Dedifferentiated amniotic fluid mesenchymal stem cell (primary cell): Measurements from ENCODE around the gene OGFOD3.

Source experiments
- DNase-seq: peaks from one replicate; pipeline ENCODE4 v3.0.0-alpha.2; 2016; ENCODE audit errors: extremely low spot score

OGFOD3 gene

DNA sequence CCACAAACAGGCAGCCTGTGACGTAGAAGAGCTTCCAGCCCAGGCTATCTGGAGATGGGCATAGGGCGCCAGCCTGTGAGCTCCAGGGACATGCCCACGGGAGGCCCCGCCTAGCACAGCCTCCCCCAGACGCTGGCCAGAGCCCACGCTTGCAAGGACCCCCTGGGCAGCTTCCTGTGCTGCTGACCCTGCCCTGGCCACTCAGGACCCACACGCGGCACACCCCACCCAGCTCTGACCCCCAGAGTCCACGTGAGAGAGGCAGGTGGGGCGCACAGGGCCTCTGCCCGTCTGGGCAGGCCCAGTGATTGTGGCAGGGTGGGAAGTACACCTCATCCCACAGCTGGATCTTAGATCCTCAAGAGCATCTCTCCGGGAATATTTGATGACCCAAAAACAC is 28.3 kb upstream of the OGFOD3 start:
- no peak for DNase-seq

DNA sequence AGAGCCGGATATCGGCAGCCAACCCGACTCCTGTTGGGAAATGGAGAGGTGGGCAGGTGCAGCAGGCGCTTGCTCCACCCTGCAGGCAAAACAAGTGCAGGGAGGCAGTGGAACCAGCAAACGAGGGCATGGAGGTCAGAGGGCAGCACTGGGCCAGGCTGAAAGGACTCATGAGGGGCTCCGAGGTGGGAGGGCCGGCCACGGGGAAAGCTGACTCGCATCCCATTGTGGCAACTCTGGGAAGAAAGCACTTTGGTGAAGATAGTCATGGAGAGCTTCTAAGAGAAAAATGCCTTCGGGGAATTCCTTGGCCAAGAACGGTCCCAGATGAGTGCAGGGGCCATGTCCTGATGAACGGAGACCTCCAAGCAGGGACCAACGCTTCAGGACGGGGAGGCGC is 27.7 kb upstream of the OGFOD3 start:
- DNase-seq: no peak

DNA sequence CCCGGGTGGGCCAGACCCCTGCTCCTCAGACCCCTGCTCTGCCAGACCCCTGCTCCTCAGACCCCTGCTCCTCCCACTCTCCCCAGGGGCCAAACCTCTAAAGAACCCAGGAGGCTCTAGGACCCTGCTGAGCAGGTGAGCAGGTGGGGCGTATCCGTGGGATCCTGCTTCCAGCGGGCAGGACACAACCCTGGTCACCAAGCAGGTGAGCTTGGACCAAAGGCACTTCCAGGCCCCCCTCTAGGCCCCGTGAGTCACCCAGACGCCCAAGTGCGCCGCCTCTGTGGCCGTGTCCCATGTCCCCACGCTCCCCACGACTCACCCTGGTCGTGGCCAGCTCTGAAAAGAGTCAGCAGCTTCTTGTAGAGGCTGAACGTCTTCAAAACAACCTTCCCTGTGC is 27.2 kb upstream of the OGFOD3 start:
- DNase-seq: no peak

DNA sequence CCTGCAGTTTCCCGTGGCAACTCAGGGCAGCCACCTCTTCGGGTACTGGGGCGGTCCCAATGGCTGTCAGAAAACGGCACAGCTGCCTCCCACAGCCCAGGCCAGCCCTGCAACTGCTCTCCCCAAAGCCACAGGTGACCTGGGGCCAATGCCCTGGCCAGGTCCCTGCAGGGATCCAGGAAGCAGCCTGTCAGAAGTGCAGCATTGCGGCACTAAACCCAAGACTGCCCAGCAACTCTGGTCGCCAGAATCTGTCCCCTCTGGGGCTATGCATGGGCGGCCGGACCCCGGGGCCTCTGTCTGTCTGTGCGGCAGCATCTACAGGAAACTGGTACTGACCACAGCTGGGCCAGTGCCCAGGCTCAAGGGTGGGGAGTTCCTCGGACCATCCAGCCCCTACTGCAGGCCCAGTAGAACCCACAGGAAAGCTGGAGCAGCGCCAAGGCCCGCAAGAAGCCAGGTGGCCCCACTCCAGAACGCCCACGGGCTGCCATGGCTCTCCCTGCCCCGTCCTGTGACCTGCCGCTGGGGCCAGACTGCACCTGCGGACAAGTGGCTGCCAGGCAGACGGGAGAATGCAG is 26.6 kb upstream of the OGFOD3 start:
- DNase-seq: no peak

DNA sequence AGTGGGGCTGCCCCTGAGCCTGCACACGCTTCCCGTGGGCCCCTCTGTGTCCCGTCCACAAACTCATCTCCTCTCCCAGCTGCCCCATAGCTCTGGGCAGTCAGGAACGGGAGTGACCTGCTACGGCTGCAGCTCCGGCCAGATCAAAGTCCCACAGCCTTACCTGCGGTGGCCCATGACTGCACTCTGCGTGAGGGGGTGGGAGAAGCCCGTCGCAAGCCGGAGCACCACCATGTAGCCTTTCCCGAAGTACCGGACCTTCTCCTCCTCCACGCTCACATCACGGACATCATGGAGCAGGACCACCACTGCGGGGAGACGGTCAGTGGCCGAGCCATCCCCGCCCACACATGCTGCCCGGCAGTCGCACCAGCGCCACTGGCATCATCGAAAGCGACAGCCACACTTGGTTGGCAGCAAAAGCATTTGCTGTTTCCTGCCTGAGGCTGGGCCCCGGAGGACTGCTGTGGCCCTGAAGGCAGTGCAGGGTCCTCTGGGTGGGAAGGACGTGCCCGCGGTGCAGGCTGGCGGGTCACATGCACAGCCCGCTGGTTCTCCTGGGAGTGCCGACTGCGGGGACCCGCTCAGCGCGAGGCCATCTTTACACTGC is 26.0 kb upstream of the OGFOD3 start:
- DNase-seq: no peak

DNA sequence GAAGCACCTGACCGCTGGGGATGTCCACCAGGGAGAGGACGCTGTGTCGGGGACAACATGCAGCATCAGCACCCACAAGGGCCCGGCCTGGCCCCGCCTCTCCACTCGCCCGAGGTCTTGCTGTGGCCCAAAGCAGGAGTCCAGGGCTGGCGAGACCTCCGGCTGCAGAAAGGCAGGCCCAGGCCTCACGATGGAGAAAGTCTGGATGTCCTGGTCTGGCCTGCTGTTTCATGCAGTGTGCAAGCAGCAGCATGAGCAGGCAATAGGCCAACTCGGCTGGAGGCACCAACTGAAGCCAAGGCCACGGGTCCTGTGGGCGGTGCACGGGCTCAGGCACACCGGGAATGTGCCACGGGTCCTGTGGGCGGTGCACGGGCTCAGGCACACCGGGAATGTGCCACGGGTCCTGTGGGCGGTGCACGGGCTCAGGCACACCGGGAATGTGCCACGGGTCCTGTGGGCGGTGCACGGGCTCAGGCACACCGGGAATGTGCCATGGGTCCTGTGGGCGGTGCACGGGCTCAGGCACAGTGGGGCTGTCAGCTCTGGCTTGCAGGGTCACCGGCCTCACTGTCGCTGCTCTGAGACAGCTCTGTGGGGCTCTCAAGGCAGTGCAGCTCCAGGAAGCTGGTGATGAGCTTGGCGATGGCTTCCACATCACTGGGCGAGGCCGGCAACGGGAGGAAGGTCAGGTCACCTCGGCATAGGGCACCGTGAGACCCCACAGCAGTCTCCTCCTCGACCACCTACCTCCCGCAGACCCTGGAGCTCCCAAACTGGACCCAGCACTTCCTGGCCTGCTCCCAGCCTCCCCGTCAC is 25.3 kb upstream of the OGFOD3 start:
- DNase-seq: no peak

DNA sequence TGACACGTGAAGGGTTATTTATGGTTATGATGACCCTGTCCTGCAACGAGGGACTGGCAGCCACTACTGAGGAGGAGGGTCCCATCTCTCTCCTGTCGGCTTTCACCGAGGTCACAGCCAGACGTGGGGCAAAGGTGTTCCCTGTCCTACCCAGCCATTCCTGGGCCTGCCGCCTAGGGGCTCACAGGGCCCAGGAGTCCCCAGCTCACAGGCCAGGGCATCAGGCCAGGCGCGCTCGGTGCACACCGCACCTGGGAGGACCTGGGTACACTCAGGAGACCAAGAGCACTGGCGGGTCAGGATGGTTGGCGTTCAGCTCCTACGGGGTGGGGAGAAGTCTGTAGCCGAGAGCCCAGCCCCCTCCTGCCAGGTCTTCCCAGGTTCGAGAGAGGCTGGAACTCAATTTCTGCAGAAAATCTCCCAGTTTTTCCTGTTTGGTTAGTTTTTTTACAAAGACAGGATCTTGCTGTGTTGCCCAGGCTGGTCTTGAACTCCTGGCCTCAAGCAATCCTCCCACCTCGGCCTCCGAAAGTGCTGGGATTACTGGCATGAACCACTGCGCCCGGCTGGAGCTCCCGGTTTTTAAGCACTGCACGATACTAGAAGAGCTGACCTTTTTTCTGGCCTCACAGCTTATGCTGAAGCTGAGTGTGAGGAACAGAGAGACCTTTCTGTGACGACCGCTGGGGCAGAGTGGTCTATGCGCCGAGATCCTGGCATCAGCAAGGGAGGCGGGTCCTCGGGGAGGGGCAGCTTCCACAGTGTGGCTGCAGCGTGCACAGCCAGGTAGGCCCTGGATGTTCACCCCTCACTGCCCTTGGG is 24.5 kb upstream of the OGFOD3 start:
- DNase-seq: no peak

DNA sequence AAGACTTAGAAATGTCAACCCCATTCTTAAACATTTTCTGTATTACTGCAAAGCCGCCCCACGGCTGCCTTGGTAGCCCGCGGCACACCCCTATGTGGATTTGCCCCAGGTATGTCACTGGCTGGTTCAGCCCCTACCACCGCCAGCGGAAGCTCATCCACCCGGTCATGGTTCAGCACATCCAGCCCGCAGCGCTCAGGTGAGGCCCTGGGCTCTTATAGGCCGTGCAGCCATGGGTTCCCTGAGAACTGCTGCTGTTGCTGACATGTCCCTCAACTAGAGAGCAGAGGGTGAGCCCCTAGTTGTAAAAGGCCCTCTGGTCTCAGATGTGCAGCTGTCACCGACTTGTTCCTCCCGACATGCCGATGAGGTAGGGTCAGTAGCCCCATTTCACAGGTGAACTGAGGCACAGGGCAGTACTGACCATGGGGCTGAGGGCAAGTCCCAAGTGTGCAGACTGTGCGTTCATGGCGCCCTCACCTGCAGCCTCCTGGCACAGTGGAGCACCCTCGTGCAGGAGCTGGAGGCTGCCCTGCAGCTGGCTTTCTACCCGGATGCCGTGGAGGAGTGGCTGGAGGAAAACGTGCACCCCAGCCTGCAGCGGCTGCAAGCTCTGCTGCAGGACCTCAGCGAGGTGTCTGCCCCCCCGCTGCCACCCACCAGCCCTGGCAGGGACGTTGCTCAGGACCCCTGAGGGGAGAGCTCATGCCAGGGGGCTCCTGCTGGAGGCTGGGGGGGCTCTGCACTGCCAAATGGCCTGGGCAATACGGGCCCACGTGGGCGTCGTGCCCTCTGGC is 23.5 kb upstream of the OGFOD3 start:
- no peak for DNase-seq

DNA sequence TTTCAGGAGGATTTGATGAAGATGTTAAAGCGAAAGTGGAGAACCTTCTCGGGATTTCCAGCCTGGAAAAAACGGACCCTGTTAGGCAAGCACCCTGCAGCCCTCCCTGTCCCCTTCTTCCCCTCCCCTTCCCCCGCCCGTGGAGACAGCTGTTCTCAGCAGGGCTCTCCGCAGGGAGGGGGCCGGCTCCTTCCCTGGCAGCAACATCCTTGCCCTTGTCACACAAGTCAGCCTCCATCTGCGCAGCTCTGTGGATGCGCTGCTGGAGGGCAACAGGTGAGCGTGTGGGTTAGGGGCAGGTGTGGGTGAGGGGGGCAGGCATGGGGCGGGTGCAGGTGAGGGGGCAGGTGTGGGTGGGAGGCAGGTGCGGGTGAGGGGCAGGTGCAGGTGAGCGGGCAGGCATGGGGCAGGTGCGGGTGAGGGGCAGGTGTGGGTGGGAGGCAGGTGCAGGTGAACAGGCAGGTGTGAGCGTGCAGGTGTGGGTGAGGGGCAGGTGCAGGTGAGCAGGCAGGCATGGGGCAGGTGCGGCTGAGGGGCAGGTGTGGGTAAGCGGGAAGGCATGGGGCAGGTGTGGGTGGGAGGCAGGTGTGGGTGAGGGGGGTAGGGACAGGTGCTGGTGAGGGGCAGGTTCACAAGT is 22.7 kb upstream of the OGFOD3 start:
- DNase-seq: no peak

DNA sequence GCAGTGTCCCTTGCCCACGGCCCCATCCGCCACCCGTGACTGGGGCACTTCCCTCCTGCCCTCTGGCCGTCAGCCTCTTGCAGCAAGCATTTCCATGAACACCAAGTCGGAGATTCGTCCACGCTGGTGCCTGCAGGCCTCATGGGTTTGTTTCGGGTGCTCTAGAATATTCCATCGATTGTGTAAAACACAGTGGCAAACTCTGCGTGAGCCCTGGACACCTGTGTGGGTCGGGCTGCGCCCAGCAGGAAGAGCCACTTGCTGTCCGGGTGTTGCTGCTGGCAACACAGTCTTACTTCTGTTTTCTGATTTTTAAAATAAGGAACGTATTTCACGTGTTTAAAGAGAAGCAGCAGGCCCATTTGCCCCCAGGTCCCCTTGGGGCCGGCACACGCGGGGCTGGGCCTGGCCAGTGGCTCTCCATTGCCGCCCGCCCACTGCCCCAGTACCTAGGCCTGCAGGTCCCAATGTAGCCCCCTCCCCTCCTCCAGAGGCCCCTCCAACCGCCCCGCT is 22.1 kb upstream of the OGFOD3 start:
- no peak for DNase-seq

DNA sequence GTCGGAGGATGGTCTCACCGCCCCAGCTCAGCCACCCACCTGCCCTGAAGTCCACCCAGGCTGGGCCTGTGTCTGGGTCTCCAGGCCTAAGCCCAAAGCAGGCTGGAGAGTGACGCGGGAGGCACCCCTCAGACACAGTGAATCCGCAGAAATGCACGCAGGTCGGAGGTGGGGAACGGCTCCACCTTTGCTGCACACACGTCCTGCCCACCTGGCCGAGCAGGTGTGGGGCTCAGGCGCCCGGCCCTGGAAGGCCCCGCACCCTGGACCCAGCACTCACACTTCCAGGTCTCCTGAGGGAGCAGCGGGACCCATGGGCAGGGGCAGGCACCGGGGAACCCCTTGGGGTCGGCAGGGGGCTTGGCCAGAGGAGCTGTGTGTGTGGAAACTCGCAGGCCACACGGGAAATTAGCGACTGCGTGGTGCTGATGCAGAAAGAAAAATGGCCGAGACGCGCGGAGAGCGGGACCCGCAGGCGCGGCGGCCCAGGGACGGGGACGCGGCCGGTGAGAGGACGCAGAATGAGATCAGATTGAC is 21.5 kb upstream of the OGFOD3 start:
- no peak for DNase-seq

DNA sequence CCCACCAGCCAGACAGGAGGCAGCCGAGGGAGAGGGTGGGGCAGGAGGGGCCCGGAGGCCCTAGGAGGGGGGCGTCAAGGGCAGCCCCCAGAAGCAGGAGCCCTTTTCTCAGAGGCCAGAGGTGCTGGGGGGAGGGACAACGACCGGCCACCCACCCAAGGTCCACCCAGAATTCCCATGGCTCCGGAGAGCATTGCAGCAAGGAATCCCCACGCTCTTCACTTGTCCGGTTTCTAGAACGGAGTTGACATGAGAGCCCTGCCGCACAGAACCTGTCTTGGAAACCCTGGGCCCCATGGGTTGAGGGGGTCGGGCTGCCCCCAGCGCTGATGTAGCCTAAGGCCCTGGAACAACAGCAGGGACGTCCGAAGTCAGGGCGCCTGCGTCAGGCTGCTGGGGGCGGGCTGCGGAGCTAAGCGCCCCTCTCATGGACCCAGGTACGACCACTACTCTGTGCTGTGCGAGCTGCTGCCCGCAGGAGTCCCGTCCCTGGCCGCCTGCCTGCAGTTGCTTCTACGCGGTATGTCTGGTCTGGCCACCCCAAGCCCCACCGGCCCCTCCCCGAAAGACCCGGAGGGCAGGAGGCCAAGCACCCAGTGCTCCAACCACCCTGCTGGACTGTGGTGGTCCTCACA is 20.9 kb upstream of the OGFOD3 start:
- no peak for DNase-seq

DNA sequence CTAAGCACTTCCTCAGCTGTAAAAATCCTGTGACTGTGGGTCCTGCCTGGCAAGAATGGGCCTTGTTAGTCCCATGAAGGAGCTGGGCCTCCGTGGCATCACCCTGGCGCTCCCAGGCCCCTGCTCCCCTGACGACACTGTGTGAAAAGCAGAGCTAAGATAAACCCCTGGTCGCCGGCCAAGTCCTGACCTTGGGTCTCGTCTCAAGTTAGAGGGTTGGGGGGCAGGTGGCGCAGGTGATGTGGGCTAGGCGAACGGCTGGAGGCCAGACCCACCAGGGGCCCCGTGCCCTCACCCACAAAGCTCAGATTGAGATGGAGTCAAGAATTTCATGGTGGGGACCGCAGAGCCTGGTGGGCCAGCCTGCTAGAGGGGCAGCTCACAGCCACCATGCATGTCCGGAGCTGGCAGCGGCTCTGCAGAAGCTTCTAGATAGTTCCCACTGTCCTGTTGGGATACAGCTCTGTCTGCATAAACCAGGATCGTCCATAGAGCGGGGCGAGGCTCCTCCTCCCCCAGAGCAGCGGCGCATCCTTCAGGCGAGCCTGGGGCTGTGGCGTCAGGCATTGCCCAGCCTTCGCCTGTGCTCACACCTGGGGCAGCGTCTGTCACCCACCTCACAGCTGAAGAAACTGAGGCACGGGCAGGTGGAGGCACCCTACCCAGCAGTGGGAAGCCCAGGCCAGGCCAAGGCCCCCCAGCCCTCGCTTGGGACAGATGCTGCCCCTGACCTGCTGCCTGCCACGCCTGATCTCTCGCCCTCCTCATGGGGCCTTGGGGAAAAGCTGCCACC is 20.2 kb upstream of the OGFOD3 start:
- DNase-seq: no peak

DNA sequence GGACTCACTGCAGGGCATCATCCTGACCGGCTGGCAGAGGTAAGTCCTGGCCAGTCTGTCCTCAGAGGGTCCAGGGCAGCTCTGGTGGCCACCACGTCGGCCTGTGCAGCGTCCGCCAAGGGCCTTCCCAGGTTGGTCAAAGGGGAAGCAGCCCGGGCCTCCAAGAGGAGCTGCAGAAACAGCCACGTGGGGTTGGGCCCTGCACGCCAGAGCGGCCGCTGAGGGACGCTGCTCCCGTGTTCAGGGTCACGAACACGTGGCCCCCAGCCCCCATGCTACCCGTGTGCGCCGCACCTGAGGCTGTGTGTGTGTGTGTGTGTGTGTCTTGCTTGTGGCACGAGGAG is 18.9 kb upstream of the OGFOD3 start:
- DNase-seq: no peak

DNA sequence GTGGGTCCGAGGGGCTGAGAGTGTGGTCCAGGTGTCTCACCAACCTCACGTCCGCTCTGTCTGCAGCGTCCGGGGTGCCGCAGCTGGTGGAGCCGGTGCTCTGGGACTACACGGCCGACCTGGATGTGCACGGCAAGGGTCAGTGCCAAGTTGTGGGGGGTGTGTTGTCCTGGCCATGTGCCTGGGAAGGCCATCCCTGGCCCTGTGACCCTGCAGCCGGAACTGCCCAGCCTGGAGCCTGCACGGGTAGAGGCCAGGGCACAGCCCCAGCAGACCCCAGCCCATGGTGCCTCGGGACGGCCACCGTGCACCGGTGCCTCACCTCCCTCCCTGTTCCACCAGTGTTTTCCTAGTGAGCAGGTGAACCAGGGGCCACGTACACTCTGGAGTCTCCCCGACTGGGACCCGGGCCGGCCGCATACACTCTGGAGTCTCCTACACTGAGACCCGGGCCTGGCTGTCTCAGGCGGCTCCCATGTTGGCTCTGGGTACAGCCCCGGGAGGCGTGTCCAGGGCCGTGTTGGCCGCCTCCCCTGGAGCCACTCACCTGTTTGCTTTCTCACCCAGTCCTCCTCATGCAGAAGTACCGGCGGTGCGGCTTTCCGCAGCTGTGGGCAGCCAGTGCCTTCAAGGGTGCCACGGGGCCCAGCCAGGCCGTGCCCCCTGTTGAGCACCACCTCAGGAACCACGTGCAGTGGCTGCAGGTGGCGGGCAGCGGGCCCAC is 18.4 kb upstream of the OGFOD3 start:
- no peak for DNase-seq

DNA sequence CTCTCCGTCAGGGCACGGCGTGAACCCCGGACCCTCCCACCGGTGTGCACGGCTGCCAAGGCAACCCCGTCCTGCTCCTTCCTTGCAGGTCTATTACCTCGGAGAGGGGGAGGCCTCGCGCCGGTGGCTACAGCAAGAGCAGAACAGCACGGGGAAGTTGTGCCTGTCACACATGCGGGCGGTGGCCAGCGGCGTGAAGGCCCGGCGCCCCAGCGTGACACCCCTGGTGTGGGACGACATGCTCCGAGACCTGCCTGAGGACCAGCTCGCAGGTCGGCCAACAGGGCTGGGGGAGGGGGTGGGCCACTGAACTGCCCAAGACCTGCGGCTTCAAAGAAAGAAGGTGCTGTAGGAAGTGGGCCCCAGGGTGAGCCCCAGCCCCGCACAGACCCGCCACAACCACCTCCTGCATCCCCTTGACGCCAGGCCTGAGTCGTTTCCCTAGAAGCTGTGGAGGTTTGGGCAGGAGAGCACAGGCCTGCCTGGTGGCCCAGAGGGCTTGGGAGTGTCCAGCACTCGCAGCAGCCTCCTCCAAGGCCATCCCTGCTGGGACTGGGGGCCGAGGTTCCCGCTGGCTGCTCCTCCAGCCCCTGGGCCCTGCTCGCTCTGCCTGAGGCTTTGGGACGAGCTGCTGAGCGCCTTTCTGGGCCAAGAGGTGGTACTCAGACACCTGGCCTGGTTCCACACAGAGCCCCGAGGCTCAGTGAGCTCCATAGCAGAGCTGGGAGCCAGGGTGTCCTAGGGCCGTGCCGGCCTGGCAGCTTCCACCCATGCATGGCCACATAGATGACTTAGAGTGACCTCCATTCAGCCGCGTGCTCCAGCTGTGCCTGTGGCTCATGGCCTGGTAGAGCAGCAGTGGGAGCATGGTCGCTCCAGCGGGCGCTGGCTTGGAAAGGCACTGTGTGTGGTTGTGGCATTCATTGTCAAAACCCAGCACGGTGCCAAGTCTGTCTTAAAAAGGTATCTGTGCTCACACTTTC is 17.5 kb upstream of the OGFOD3 start:
- no peak for DNase-seq

DNA sequence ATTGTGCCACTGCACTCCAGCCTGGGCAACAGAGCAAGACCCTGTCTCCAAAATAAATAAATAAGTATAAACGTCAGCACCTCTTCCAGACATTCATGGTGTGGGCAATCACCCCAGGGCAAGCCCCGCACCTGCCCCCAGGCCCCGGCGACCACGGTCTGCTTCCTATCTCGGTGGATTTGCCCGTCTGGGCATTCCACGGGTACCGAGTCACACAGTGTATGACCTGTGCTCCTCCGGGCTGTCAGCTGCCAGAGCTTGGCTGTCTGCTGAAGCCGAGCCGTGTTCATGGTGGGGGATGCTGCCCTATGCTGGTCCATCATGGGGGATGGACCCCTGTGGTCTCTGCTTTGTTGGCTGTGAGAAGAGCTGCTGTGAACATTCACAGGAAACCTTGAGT is 16.7 kb upstream of the OGFOD3 start:
- DNase-seq: no peak

DNA sequence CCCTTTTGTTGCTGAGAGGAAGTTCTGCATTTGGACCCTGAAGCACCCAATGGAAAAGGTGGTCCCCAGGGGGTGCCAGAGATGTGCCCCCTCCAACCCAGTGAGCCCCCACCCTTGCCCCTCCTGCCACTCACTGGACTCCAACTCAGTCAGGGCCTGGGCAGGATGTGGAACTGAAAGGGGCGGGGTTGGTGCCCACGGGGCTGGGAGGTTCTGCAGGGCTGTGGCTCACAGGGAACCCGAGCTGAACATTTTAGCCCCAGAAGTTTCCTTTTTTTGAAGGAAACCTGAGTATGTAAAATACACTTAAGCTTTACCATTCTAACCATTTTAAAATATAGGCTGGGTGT is 15.8 kb upstream of the OGFOD3 start:
- no peak for DNase-seq
